Vagina (tissue), 2 donors: ENCODE measurements around the gene PRKCB. TPM values are rescaled to one million over a fixed set of nuclear protein-coding genes. Genes with fewer than 3 reads are reported as not detected.

Experiments
- DNase-seq, 2 donors: peaks; one replicate each; pipeline ENCODE4 v3.0.0-alpha.2; 2017; ENCODE audit errors: extremely low spot score in 2 of 2
- H3K27ac ChIP-seq: fragments of 200-600 bp; sonication (generic); one replicate; pipeline ENCODE4 v1.5.1; 2019
- H3K27me3 ChIP-seq: fragments of 200-600 bp; sonication (generic); one replicate; pipeline ENCODE4 v1.5.1; 2019
- H3K36me3 ChIP-seq, 2 donors: fragments of 200-600 bp; sonication (generic); one replicate each; pipeline ENCODE4 v1.5.1; 2017 to 2019
- H3K4me1 ChIP-seq: fragments of 200-600 bp; sonication (generic); one replicate; pipeline ENCODE4 v1.5.1; 2019
- H3K4me3 ChIP-seq, 2 donors: fragments of 200-600 bp; sonication (generic); 1 replicate in 1 of 2; 2 replicates in 1 of 2; pipeline ENCODE4 v1.5.1; 2016 to 2019
- H3K9me3 ChIP-seq: fragments of 200-600 bp; sonication (generic); one replicate; pipeline ENCODE4 v1.5.1; 2019
- POLR2A ChIP-seq, 2 donors: fragments of 450-650 bp; IDR thresholded peaks; one replicate each; pipeline ENCODE4 v1.6.1; 2017; ENCODE audit warnings: antibody characterized with exemption in 2 of 2, mild to moderate bottlenecking in 2 of 2, moderate library complexity in 2 of 2
- POLR2AphosphoS5 ChIP-seq, 2 donors: sonication (generic); formaldehyde crosslinking; IDR thresholded peaks; one replicate each; pipeline ENCODE4 v1.9.0; 2017; ENCODE audit warnings: antibody characterized with exemption in 2 of 2, mild to moderate bottlenecking in 2 of 2, low read depth in 1 of 2; ENCODE audit not compliant: insufficient read depth in 1 of 2
- intact Hi-C: fragments of 100-400 bp; cut with DNase I; formaldehyde crosslinking; loops from one replicate; pipeline ENCODE4 v1.15.1; 2023
- total RNA-seq: library from RNA; depleted of rRNA; stranded (reverse); fragments of >200 nt; gene quantifications from one replicate; pipeline ENCODE4 v1.2.3, GENCODE V29; 2016
- TF ChIP-seq, protein P1 (sequence below), 3 experiments: fragments of 450-650 bp in 2 of 3; fragments of 200-600 bp in 1 of 3; sonication (generic) in 1 of 3; IDR thresholded peaks; one replicate each; pipeline ENCODE4 v1.5.1; 2017 to 2019; ENCODE audit warnings: antibody characterized with exemption in 3 of 3, mild to moderate bottlenecking in 2 of 3, moderate library complexity in 2 of 3

The PRKCB gene
- total RNA-seq, 1 donor from 2014 or later, result 9.1 TPM

DNA sequence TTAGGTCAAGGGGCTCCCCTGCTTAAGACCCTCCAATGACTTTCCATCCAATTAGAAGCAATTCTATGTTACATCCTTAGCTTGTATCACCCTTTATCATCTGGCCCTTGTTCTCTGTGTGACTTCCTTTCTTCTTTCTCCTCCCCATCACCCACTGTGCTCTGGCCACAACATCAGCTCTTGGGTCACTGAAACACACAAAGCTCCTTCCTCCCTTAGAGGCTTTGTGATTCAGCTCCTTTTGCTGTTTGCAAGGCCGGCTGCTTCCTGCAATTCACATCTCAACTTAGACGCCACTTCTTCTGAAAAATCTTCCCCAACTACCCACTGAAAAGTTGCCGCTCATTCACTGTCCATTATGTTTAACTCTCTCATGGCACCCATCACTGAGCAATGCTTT is 289.4 kb downstream of the PRKCB start:
- Histone ChIP-seq H3K9me3 (no peaks in the 10 kb centered on the region), H3K4me1 (no peaks in the 10 kb centered on the region), H3K27ac (no peak overlapping the region), H3K4me3 (no peak overlapping the region), H3K27me3 (no peaks in the 10 kb centered on the region), H3K36me3 (no peaks in the 10 kb centered on the region)
- TF ChIP-seq, protein P1, sequence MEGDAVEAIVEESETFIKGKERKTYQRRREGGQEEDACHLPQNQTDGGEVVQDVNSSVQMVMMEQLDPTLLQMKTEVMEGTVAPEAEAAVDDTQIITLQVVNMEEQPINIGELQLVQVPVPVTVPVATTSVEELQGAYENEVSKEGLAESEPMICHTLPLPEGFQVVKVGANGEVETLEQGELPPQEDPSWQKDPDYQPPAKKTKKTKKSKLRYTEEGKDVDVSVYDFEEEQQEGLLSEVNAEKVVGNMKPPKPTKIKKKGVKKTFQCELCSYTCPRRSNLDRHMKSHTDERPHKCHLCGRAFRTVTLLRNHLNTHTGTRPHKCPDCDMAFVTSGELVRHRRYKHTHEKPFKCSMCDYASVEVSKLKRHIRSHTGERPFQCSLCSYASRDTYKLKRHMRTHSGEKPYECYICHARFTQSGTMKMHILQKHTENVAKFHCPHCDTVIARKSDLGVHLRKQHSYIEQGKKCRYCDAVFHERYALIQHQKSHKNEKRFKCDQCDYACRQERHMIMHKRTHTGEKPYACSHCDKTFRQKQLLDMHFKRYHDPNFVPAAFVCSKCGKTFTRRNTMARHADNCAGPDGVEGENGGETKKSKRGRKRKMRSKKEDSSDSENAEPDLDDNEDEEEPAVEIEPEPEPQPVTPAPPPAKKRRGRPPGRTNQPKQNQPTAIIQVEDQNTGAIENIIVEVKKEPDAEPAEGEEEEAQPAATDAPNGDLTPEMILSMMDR (IDR thresholded peaks at IDR 0.05), result no peak
- TF ChIP-seq POLR2A (IDR thresholded peaks at IDR 0.05) (no peak), POLR2AphosphoS5 (IDR thresholded peaks at IDR 0.05; ENCODE audit: insufficient read depth in 1 of 2, low read depth in 1 of 2) (no peak)
- intact Hi-C loops, result no loop called here
- DNase-seq, result peak in 1 of 2 donors; percentile 12

DNA sequence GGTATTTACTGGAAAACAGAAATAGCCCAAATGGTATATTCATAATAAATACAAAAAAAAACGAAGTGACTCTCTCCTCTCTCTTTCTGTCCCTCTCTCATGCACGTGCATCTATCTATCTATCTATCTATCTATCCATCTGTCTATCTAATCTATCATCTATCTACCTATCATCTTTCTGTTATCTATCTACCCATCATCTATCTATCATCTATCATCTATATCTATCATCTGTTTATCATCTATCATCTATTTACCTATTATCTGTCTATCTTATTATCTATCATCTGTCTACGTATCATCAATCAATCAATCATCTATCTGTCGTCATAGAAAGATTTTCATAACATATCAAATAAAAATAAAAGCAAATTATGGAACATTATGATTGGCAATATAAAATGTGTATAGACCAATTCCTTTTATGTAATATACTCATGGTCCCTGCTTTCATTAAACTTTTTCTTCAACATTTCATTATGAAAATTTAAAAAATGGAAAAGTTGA is 293.7 kb downstream of the PRKCB start:
- Histone ChIP-seq H3K4me1 (no peaks in the 10 kb centered on the region), H3K4me3 (no peak overlapping the region), H3K27ac (no peak overlapping the region), H3K27me3 (no peaks in the 10 kb centered on the region), H3K9me3 (no peaks in the 10 kb centered on the region), H3K36me3 (no peaks in the 10 kb centered on the region)
- intact Hi-C loops, result no loop called here
- TF ChIP-seq, protein P1 (IDR thresholded peaks at IDR 0.05), result no peak
- TF ChIP-seq POLR2AphosphoS5 (IDR thresholded peaks at IDR 0.05; ENCODE audit: insufficient read depth in 1 of 2, low read depth in 1 of 2), result no peak
- no peak for TF ChIP-seq POLR2A (IDR thresholded peaks at IDR 0.05)
- DNase-seq, result no peak

DNA sequence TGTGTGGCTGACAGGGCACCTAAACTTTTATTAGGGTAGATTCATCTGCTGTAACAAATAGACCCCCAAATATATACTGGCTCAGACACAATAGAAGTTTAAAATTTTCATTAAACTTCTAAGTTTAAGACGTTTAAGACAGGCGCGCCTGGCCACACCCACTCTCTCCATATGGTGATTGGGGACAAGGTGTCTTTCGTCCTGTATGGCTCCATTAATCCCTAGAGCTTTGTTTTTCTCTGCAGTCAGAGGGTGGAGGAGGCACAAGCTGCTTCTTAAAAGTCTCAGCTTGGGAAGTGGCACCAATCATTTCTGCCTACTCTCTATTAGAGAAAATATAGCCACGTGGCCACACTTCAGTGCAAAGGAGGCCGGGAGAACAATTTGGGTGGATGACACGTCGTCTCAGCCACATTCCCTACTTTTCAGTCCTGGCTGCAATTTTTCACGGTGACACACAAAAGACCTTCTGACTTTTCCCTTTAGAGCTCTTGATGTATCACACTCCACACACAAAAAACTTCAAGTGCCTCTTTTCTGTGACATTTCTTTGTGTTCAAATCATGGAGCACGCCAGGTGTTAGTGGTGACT is 294.8 kb downstream of the PRKCB start:
- Histone ChIP-seq H3K27me3 (no peaks in the 10 kb centered on the region), H3K27ac (no peak overlapping the region), H3K36me3 (no peaks in the 10 kb centered on the region), H3K9me3 (no peaks in the 10 kb centered on the region), H3K4me1 (no peaks in the 10 kb centered on the region), H3K4me3 (no peak overlapping the region)
- no peak for DNase-seq
- TF ChIP-seq, protein P1 (IDR thresholded peaks at IDR 0.05), result no peak
- no peak for TF ChIP-seq POLR2A (IDR thresholded peaks at IDR 0.05)
- TF ChIP-seq POLR2AphosphoS5 (IDR thresholded peaks at IDR 0.05; ENCODE audit: insufficient read depth in 1 of 2, low read depth in 1 of 2), result no peak
- intact Hi-C loops, result no loop called here

DNA sequence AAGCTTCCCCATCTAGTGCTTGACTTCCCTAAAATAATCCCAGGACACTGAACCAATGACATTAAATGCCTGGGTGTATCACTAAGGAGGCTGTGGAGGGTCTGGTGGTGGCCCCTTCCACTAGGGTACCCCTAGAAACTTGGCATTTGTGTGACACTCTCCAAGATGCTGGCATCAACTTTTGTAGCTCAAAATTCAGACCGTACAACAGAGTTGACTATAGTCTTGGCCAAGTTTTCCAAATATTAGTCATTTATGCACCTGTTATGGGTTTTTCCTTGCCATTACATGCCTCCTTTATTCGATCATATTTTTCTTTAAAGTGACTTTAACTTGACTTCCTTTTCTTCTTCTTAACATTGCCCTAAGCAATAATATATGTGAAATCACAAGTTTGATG is 295.5 kb downstream of the PRKCB start:
- no peak overlapping the region for H3K4me3 ChIP-seq
- H3K36me3 ChIP-seq, result no peaks in the 10 kb centered on the region
- H3K27ac ChIP-seq, result no peak overlapping the region
- H3K4me1 ChIP-seq, result no peaks in the 10 kb centered on the region
- TF ChIP-seq POLR2AphosphoS5 (IDR thresholded peaks at IDR 0.05; ENCODE audit: insufficient read depth in 1 of 2, low read depth in 1 of 2), result no peak
- TF ChIP-seq, protein P1 (IDR thresholded peaks at IDR 0.05), result no peak
- TF ChIP-seq POLR2A (IDR thresholded peaks at IDR 0.05), result no peak
- no peaks in the 10 kb centered on the region for H3K9me3 ChIP-seq
- H3K27me3 ChIP-seq, result no peaks in the 10 kb centered on the region
- intact Hi-C loops, result no loop called here
- no peak for DNase-seq

DNA sequence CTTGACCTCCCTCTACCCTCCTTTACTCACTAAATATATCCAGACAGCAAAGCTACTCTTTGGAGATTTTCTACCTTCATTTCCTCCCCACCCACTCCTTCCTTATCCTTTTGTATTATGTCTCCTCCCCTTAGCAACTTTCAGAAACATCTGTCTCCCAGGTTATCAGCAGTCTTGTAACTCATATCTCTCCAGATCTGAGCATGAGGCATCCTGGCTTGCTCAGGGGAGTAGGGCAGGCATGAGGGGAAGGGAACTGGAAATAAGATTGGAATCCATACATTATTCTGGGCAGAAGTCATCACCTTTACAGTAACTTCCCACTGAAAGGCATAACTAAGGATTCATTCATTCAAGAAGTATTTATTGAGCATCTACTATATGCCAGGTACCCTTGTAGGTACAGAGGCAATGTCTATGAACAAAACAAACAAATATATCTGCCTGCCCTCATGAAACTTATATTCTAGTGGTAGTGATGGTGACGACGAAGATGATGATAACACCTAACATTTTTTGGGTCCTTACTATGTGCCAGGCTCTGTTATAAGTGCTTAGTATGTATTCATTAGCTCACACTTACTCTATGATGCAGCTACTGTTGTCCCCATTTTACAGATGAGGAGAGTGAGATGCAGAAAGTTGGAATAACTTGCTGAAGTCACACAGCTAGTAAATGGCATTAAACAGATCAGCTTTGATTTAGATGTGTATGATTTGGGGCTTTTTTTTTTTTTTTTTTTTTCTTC is 296.4 kb downstream of the PRKCB start:
- TF ChIP-seq, protein P1 (IDR thresholded peaks at IDR 0.05), result no peak
- TF ChIP-seq POLR2AphosphoS5 (IDR thresholded peaks at IDR 0.05; ENCODE audit: insufficient read depth in 1 of 2, low read depth in 1 of 2), result no peak
- TF ChIP-seq POLR2A (IDR thresholded peaks at IDR 0.05), result no peak
- Histone ChIP-seq H3K27ac (no peak overlapping the region), H3K36me3 (no peaks in the 10 kb centered on the region), H3K4me1 (no peaks in the 10 kb centered on the region), H3K4me3 (no peak overlapping the region), H3K27me3 (no peaks in the 10 kb centered on the region), H3K9me3 (no peaks in the 10 kb centered on the region)
- no peak for DNase-seq
- intact Hi-C loops, result no loop called here
